ENCODE data around the gene TIMM50.
A peak's percentile ranks its signal among the peaks of the same experiment; 100 is the strongest.

DNA sequence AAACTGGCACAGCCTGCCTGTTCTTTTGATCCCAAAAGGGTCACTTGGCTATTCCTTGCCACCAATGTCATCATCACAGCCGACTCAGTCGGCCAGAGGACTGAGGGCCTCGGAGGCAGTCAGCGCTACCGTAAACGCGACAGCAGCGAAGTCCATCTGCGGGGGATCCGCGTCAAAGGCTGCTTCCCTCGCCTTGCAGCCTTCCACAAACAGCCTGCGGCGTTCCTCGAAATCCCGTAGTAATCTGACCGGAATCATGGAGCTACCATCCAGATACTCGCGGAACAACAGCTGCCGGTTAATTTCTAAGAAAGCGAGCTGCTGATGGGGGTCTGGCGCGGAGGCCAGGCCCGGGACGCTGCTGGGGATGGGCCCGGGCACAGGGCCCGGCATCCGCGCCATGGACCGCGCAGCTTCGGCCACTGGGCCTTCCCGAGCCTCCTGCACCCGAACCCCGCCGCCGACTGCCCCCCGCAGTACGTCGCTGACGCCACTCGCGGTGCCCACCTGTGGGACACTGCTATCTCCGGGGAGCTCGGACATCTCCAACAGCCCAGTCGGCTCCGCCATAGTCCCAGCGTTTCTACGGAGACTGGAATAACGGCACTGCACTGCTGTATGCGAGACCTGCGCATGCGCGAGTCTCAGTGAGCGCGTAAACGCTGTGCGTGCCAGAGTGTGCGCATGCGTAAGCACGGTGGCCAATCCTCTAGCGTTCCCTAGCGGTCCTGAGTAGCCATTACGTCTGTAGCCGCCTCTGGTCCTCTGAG, 51.8 kb downstream of the TIMM50 start, which contains the start of gene EID2B:
- TF ChIP-seq, protein P1, sequence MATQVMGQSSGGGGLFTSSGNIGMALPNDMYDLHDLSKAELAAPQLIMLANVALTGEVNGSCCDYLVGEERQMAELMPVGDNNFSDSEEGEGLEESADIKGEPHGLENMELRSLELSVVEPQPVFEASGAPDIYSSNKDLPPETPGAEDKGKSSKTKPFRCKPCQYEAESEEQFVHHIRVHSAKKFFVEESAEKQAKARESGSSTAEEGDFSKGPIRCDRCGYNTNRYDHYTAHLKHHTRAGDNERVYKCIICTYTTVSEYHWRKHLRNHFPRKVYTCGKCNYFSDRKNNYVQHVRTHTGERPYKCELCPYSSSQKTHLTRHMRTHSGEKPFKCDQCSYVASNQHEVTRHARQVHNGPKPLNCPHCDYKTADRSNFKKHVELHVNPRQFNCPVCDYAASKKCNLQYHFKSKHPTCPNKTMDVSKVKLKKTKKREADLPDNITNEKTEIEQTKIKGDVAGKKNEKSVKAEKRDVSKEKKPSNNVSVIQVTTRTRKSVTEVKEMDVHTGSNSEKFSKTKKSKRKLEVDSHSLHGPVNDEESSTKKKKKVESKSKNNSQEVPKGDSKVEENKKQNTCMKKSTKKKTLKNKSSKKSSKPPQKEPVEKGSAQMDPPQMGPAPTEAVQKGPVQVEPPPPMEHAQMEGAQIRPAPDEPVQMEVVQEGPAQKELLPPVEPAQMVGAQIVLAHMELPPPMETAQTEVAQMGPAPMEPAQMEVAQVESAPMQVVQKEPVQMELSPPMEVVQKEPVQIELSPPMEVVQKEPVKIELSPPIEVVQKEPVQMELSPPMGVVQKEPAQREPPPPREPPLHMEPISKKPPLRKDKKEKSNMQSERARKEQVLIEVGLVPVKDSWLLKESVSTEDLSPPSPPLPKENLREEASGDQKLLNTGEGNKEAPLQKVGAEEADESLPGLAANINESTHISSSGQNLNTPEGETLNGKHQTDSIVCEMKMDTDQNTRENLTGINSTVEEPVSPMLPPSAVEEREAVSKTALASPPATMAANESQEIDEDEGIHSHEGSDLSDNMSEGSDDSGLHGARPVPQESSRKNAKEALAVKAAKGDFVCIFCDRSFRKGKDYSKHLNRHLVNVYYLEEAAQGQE (IDR thresholded peaks at IDR 0.05; ENCODE audit: low read depth, low read length): 0 out of 2 replicates have a peak, but pooled peaks have one; percentile 10
- TF ChIP-seq POLR2AphosphoS5 (IDR thresholded peaks at IDR 0.05; ENCODE audit: low read depth, low read length) (peak; percentile 92), CTCF (IDR thresholded peaks at IDR 0.05) (peak; percentile 92), EZH2phosphoT487 (IDR thresholded peaks at IDR 0.05; ENCODE audit: borderline replicate concordance, low read depth) (no peak), RAD21 (IDR thresholded peaks at IDR 0.05; ENCODE audit: low read length) (peak; percentile 99), FOXM1 (IDR thresholded peaks at IDR 0.05; ENCODE audit: low read depth) (no peak), JUND (IDR thresholded peaks at IDR 0.05) (no peak), SIN3A (IDR thresholded peaks at IDR 0.05; ENCODE audit: borderline replicate concordance, low read depth, low read length) (no peak), TAF1 (IDR thresholded peaks at IDR 0.05; ENCODE audit: borderline replicate concordance, low read depth, low read length) (peak; percentile 73), SMC3 (IDR thresholded peaks at IDR 0.05; ENCODE audit: low read depth, low read length) (peak; percentile 82), YY1 (IDR thresholded peaks at IDR 0.05; ENCODE audit: low read depth) (peak; percentile 83)
- TF ChIP-seq, protein P2, sequence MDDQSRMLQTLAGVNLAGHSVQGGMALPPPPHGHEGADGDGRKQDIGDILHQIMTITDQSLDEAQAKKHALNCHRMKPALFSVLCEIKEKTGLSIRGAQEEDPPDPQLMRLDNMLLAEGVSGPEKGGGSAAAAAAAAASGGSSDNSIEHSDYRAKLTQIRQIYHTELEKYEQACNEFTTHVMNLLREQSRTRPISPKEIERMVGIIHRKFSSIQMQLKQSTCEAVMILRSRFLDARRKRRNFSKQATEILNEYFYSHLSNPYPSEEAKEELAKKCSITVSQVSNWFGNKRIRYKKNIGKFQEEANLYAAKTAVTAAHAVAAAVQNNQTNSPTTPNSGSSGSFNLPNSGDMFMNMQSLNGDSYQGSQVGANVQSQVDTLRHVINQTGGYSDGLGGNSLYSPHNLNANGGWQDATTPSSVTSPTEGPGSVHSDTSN (IDR thresholded peaks at IDR 0.05): no peak
- TF ChIP-seq, protein P3, sequence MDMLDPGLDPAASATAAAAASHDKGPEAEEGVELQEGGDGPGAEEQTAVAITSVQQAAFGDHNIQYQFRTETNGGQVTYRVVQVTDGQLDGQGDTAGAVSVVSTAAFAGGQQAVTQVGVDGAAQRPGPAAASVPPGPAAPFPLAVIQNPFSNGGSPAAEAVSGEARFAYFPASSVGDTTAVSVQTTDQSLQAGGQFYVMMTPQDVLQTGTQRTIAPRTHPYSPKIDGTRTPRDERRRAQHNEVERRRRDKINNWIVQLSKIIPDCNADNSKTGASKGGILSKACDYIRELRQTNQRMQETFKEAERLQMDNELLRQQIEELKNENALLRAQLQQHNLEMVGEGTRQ (IDR thresholded peaks at IDR 0.05; ENCODE audit: borderline replicate concordance, low read depth, low read length): no peak
